Subcutaneous abdominal adipose tissue (tissue), 5 donors: ENCODE data around the gene ROR2.

Experiments used
- H3K27ac ChIP-seq: one replicate; pipeline ENCODE4 v1.7.0; 2013; ENCODE audit warnings: low read depth, mild to moderate bottlenecking, inconsistent platforms, low read length, moderate library complexity
- H3K27me3 ChIP-seq, 5 donors: one replicate each; pipeline ENCODE4 v1.7.0; 2013; ENCODE audit warnings: low read length in 5 of 5, inconsistent platforms in 1 of 5; ENCODE audit not compliant: control insufficient read depth in 5 of 5, insufficient read depth in 4 of 5
- H3K36me3 ChIP-seq, 5 donors: one replicate each; pipeline ENCODE4 v1.7.0; 2013; ENCODE audit warnings: low read length in 5 of 5; ENCODE audit not compliant: control insufficient read depth in 5 of 5, insufficient read depth in 5 of 5
- H3K4me1 ChIP-seq, 5 donors: one replicate each; pipeline ENCODE4 v1.7.0; 2013; ENCODE audit warnings: low read length in 5 of 5, mild to moderate bottlenecking in 3 of 5, moderate library complexity in 1 of 5; ENCODE audit not compliant: control insufficient read depth in 5 of 5, insufficient read depth in 5 of 5
- H3K4me3 ChIP-seq, 5 donors: one replicate each; pipeline ENCODE4 v1.7.0; 2013; ENCODE audit warnings: low read length in 5 of 5, low read depth in 1 of 5
- H3K9ac ChIP-seq, 5 donors: one replicate each; pipeline ENCODE4 v1.7.0; 2013; ENCODE audit warnings: low read length in 5 of 5, mild to moderate bottlenecking in 4 of 5, moderate library complexity in 3 of 5
- H3K9me3 ChIP-seq, 5 donors: one replicate each; pipeline ENCODE4 v1.7.0; 2013; ENCODE audit warnings: low read length in 5 of 5; ENCODE audit not compliant: control insufficient read depth in 5 of 5
- donor health status: healthy.
- donor health status: healthy.
- donor health status: healthy.
- donor health status: healthy.
- donor health status: healthy.

The ROR2 gene

GRCh38 chr9:91677331-91677730, 272.7 kb downstream of the ROR2 start:
- Histone ChIP-seq H3K27ac (no peak overlapping the region), H3K4me3 (no peak overlapping the region), H3K36me3 (no peaks in the 10 kb centered on the region), H3K9ac (no peak overlapping the region), H3K4me1 (peaks cover 0 to 15% (median 6%) of the 10 kb centered on the region in 5 donors), H3K27me3 (no peaks in the 10 kb centered on the region), H3K9me3 (no peaks in the 10 kb centered on the region)

GRCh38 chr9:91676046-91676445, 274.0 kb downstream of the ROR2 start:
- no peak overlapping the region for H3K9ac ChIP-seq
- H3K27ac ChIP-seq, result no peak overlapping the region
- H3K4me1 ChIP-seq, result peaks cover 0 to 9% (median 0%) of the 10 kb centered on the region in 5 donors
- H3K36me3 ChIP-seq, result no peaks in the 10 kb centered on the region
- no peak overlapping the region for H3K4me3 ChIP-seq
- no peaks in the 10 kb centered on the region for H3K27me3 ChIP-seq
- no peaks in the 10 kb centered on the region for H3K9me3 ChIP-seq

GRCh38 chr9:91664663-91665062, 285.4 kb downstream of the ROR2 start:
- Histone ChIP-seq H3K4me1 (no peaks in the 10 kb centered on the region), H3K9me3 (no peaks in the 10 kb centered on the region), H3K9ac (no peak overlapping the region), H3K4me3 (no peak overlapping the region), H3K27ac (no peak overlapping the region), H3K27me3 (peaks cover 0 to 4% (median 0%) of the 10 kb centered on the region in 5 donors), H3K36me3 (no peaks in the 10 kb centered on the region)

- Histone ChIP-seq H3K4me3 (no peak overlapping the region), H3K9me3 (no peaks in the 10 kb centered on the region), H3K4me1 (no peaks in the 10 kb centered on the region), H3K27me3 (peaks cover 0 to 4% (median 0%) of the 10 kb centered on the region in 5 donors), H3K27ac (no peak overlapping the region), H3K36me3 (no peaks in the 10 kb centered on the region), H3K9ac (no peak overlapping the region)
Measured at GRCh38 chr9:91663858-91664257, 286.2 kb downstream of the ROR2 start.

- Histone ChIP-seq H3K27ac (no peak overlapping the region), H3K36me3 (no peaks in the 10 kb centered on the region), H3K27me3 (peaks cover 0 to 4% (median 0%) of the 10 kb centered on the region in 5 donors), H3K9ac (no peak overlapping the region), H3K4me1 (no peaks in the 10 kb centered on the region), H3K9me3 (no peaks in the 10 kb centered on the region), H3K4me3 (no peak overlapping the region)
Measured at GRCh38 chr9:91661451-91661850, 288.6 kb downstream of the ROR2 start.

- Histone ChIP-seq H3K27ac (no peak overlapping the region), H3K9me3 (no peaks in the 10 kb centered on the region), H3K27me3 (peaks cover 0 to 4% (median 0%) of the 10 kb centered on the region in 5 donors), H3K9ac (no peak overlapping the region), H3K4me3 (no peak overlapping the region), H3K4me1 (no peaks in the 10 kb centered on the region), H3K36me3 (no peaks in the 10 kb centered on the region)
Measured at GRCh38 chr9:91660521-91660920, 289.5 kb downstream of the ROR2 start.

- H3K4me1 ChIP-seq, result no peaks in the 10 kb centered on the region
- H3K4me3 ChIP-seq, result no peak overlapping the region
- no peaks in the 10 kb centered on the region for H3K36me3 ChIP-seq
- H3K9me3 ChIP-seq, result no peaks in the 10 kb centered on the region
- no peak overlapping the region for H3K9ac ChIP-seq
- H3K27ac ChIP-seq, result no peak overlapping the region
- H3K27me3 ChIP-seq, result peaks cover 0 to 4% (median 0%) of the 10 kb centered on the region in 5 donors
Measured at GRCh38 chr9:91659529-91660495, 290.2 kb downstream of the ROR2 start.

GRCh38 chr9:91658513-91659105, 291.4 kb downstream of the ROR2 start:
- no peaks in the 10 kb centered on the region for H3K4me1 ChIP-seq
- H3K36me3 ChIP-seq, result no peaks in the 10 kb centered on the region
- no peak overlapping the region for H3K27ac ChIP-seq
- no peak overlapping the region for H3K4me3 ChIP-seq
- peaks cover 0 to 4% (median 0%) of the 10 kb centered on the region in 5 donors for H3K27me3 ChIP-seq
- H3K9me3 ChIP-seq, result no peaks in the 10 kb centered on the region
- H3K9ac ChIP-seq, result no peak overlapping the region

GRCh38 chr9:91657501-91657900, 292.5 kb downstream of the ROR2 start:
- H3K27ac ChIP-seq, result no peak overlapping the region
- H3K36me3 ChIP-seq, result no peaks in the 10 kb centered on the region
- H3K9me3 ChIP-seq, result no peaks in the 10 kb centered on the region
- H3K9ac ChIP-seq, result no peak overlapping the region
- no peak overlapping the region for H3K4me3 ChIP-seq
- H3K27me3 ChIP-seq, result peaks cover 0 to 2% (median 0%) of the 10 kb centered on the region in 5 donors
- H3K4me1 ChIP-seq, result no peaks in the 10 kb centered on the region

- H3K9ac ChIP-seq, result no peak overlapping the region
- no peaks in the 10 kb centered on the region for H3K36me3 ChIP-seq
- no peaks in the 10 kb centered on the region for H3K4me1 ChIP-seq
- no peaks in the 10 kb centered on the region for H3K9me3 ChIP-seq
- H3K4me3 ChIP-seq, result no peak overlapping the region
- H3K27me3 ChIP-seq, result peaks cover 0 to 2% (median 0%) of the 10 kb centered on the region in 5 donors
- no peak overlapping the region for H3K27ac ChIP-seq
Measured at GRCh38 chr9:91655658-91656057, 294.4 kb downstream of the ROR2 start.
